ELR (cell line): Measurements from ENCODE around the gene FOXP1.

ENCODE experiments used
- DNase-seq: peaks from one replicate; pipeline ENCODE4 v3.0.0-alpha.2; 2015; ENCODE audit warnings: low read depth

Gene FOXP1

DNA sequence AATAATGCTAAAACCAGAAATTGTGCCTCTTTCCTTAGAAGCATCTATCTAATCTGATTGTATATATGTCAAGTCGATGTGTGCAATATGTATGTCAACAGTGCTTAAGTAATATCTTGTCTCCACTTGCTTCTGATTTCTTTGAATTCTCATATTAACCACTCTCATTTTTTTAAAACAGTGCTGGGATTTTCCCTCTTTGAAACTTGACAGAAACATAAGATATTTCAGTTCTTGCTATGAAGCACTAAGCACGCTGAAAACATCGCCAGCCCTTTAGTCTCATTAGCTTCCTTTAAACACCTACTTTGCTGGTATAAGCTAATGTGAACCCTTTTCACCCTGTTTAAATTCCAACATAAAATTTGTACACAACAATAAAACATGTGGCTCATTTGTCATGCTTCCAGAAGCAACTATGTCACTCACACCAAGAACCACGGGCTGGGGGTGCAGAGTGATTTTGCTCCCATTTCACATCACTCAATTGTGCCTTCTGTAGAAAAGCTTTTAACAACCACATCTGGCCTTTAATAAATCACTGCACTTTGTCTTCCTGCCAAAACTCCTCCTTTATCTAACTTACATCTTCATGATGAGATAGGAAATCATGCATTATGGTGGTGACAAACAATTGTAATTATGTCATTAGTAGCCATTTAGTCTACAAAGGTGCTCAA is 185.2 kb downstream of the FOXP1 start:
- no peak for DNase-seq

DNA sequence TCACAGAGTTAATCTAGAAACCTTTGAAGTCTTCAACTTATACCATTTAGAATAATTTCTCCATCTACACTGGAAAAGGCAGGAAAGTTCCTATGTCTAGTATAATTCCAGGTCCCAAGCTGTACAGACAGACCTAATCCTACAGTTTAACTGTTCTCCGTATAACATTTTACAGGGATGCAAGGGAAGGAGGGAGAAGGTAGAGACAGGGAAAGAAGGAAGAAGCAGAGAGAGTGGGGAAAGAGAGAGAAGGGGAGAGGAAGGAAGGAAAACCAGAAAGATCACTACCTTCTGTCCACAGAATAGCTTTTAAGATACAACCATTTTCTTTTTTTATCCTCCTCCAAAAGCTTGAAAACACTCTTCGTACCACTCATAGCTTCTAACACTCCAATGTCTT is 185.8 kb downstream of the FOXP1 start:
- DNase-seq: no peak

DNA sequence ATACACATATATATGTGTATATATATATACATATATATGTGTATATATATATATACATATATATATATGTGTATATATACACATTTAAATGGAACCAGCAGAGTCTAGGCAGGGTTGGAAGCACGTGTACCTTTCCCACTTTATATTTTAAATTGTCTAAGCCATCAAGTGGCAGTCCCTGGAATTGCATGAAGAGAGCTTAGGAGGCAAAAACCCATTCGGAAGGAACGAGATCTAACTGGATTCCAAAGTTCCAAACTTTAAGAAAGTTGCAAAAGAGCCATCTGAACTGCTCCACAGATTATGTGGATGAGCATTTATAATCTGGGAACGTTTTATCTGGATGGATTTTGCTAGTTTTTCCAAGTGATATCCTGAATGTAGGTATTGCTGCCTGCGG is 186.5 kb downstream of the FOXP1 start:
- DNase-seq: peak; percentile 58

DNA sequence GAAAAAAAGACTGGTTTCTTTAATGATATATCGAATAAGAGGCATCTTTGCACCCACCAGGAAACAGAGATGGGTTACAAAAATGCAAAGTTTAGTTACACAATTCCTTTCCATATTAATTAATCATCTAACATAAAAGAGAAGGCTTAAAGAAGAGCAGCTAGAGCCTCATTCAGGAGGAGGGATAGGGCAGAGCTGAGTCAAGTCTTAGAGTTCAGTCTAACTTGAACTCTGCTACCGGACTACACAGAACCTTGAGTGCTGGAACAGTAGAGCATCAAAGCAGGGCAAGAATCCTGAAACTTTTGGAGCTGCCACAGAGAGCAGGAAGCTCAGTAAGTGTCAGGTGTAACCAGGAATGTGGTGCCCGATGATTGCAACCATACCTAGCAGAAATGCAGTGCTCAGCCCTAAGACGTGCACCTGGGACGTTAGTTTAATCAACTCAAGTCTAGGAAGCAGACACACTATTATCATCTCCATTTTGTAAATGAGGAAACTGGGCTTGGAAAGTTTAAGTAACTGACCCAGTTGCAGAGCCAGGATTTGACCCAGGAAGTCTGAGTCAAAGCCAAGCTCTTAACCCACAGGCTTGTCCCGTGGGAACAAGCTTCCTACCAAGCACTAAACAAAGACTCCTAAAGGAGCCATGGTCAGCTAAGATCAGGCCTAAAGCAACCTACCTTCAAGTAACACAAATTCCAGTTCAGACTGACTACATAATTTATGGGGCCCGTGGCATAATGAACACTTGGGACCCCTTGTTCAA is 187.4 kb downstream of the FOXP1 start:
- peak; percentile 54 for DNase-seq

DNA sequence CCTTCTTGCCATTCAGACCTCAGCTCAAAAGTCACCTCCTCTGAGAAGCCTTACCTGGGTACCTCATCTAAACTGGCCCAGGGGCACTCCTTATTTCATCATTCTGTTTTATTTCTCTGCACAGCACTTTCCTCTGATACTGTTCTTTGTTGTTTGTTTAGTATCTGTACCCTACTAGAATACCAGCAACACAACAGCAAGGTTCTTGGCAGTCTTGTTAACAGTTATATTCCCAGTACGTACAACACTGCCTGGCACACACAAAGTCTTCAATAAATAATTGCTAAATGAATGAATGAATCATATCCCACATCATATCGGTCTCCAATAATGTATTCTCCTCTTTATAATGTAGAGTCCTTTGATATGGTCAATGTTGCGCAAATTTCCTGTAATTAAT is 188.1 kb downstream of the FOXP1 start:
- DNase-seq: no peak

DNA sequence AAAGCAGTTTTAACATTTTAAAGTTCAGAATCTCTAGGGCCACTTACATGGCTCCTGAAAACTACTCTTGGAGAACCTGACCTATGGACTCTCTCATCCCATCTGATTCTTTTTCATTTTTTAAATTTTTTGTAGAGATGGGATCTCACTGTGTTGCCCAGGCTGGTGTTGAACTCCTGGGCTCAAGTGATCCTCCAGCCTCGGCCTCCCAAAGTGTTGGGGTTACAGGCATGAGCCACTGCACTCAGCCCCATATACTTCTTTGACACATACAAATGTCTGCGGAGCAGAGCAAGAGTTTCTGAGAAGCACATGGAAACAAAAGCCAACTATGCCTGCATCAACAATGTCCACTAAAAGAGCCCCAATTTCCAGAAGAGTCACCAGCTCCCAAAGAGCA is 189.8 kb downstream of the FOXP1 start:
- no peak for DNase-seq

DNA sequence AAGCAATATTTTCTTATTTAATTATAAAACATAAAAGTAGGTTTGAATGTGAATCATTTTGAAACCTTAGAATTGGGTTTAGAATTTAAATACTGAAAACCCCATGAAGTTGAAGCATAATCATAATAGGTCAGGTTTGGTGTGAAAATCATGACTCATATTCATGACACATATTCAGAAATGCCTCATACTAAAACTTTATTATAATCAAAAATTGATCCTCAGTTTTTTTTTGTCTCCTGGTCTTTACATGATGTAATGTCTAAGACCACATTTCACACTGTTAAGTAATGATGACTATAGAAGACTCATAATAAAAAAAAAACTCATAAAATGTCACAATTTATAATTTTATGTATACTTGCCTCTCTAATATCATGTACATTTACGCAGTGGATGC is 190.4 kb downstream of the FOXP1 start:
- DNase-seq: peak; percentile 32

DNA sequence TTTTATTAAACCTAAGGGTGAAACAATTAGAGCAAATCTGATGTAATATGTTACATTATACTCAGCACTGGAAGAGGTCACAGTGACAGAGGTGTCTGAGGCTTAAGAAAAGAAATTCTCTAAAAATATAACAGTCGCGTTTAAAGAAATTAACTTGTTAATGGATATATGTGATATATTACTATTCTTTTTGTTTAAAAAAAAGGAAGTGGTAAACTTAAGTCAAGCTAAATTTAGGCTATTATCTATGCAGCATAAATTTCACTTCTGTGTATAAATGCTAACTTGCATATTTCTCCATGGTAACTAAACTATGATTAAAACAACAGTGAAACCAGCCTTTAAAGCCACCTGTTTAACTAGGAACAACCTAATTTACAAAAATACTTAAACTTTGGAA is 191.3 kb downstream of the FOXP1 start:
- DNase-seq: no peak

DNA sequence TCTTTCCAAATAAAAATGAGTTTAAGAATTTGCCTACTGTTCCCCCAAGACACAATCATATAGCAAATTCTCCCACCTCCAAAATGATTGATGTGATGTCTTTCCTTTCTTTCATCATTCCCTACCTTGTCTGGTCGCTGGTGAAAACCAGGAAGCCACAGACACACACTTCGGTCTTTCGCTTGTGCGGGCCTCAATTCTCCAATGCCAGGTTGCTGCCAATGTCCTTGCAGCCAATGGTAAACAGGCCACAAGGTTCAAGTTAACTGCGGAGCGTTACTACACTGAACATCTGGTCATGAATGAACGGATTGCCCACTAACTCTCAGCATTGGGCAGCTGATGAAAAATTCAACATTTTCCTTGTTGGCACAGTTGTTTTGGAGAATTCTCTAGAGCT is 192.2 kb downstream of the FOXP1 start:
- no peak for DNase-seq

DNA sequence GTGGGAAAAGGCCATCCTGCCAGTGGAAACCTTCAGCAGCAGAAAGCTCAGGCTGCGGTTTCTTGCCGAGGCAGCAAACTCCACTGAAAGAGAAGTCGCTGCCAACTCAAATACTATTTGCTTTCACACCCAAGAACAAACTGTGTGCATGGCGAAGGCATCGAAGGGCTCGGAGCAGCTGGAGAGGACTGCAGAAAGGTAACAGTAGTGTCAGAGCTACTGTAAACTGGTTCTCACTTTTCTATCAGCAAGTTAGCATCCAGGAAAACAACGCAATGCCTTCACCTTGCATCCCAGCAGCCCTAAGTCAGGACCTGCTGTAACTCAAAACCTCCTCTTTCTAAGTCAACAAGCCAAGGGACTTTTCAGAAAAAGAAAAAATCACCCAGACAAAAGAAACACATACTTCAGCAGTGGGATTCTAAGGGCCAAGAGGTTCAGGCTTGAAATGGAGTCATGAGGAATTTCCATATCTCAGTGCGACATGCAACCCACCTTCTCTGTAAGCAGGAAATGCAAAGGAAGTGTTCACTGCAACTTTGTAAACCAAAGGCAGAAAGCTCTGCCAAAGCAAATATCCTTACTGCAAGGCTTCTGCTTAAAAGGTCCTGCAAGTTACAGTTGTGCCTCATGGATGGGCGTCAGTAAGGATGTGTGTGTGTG is 193.5 kb downstream of the FOXP1 start:
- DNase-seq: no peak

DNA sequence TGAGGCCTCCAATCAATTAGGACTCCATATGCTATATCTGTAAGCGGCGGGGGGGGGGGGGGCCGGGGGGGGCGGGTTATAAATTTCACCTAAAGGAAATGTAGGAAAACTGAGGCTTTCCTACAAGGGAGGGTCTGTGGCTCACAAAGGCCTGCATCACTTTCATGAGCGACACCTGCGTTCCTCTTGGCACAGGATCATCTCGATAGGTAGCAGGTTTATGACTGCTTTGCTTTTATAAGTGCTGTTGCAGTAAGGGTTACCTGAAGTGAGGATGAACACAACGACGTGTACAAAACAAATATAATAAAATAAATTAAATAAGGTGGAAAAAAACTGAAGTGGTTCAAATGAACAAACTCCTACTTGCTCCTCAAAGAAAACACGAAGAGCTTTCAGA is 194.3 kb downstream of the FOXP1 start:
- DNase-seq: no peak

DNA sequence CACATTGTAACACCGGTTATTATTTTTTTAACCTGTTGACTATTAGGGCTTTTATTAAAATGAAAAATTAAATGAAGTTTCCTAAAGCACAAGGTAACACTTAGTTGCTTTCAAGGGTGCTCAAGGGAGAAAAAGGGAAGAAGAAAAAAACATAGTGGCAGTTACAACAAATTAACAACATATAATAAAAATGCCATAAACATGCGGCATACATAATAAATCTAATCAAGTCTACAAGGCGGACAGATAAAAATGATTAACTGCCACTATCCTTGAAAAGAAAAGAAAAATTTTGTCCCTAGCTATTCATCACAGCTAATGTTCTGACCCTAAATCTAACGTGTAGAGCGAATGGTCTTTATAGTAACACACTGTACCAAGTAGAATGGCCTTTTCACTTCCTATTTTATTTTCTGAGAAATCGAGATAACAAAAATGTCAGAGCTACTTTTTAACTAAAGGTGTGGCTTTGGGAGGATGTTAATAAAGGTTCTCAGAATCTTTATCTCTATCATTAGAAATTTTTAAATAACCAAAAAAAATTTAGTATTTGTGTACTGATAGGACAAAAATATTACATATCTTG is 194.9 kb downstream of the FOXP1 start:
- no peak for DNase-seq

DNA sequence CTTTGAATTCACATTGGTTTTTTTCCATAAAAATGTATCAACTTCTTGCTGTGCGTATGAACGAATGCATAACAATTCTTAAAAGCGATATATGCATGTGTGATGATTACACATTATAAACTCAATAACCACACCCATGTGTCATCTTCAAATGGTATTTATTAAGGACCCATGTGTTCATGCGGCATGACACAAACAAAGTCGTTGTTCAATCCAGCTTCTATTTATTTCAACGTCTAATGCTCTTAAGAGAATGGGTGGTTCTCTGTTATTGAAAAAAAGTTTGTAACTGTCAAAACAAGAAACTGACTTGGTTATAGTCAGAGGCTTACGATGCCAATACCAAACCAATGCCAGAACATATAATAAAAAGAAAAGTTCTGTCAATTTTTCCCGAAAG is 195.9 kb downstream of the FOXP1 start:
- DNase-seq: no peak

DNA sequence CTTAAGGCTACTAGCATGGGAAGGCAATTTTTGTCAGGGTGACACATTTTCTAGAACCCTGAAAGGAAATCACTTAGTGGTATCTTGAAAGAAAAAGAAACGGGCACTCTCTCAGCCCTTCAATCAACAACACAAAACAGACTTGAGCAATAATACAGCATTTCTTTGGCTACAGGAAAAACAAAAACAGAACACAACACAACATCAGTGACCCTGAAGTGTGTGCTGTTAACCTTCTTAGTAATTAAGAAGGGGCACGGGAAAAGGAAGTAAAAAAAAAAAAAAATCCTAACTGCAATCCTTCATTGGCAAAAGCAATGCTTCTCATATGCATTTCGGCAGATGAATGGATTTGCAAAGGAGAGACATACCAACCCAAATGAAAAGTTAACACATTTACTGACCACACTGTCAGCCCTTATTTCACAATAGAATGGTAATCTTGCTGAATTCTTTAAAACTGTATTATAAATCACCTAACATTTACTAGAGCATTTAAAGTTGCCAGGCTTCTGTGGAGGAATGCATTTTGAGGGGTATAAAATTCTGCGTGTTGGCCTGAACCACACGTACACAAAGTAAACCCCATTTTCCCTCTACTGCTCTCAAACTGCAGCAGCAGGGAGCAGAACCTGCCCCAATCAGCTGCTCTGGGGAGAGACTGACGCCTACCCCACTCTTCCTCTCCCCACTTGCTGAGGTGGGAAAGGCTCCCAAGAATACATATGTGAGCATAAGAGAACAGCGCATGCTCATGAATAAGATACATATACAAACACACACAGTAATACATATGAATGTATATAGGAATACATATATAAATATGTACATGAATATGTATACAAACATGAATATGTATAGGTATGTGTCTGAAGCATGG is 198.5 kb downstream of the FOXP1 start:
- DNase-seq: no peak

DNA sequence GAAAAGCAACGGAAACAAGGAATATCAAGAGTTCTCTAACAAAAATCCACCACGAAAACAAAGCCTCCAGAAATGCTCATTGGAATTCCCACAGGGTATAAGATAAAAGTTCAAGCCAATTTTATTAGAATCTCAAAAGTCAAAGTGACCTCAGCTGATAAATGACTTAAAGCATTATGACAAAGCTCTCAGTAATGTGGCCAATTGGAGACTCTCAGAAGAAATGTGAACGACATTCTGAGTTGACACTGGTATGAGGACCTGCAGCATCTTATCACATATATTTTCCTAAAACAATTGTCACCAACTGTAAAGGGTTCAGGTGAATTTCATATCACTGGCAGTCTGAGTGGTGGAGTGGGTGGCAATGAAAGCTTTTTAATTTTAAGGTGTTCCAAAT is 199.1 kb downstream of the FOXP1 start:
- DNase-seq: peak; percentile 11

DNA sequence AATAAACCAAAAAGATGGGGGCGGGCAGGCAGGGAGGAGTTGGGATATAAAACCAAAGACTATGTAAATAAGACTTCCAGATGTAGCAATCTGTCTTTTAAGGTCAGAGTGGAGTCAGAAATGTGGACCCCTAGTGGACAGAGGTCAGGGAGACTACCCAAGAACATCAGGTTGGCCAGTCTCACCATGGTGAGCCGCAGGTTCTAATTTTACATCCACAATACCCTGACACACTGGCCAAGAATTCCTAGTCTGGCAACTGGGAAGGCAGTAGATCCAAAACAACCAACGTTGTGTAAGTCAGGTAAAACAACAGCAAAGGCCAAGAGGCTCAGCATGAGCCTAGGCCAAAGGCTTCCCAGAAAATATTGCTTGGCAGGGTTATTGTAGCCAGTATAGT is 203.4 kb downstream of the FOXP1 start:
- peak; percentile 13 for DNase-seq

DNA sequence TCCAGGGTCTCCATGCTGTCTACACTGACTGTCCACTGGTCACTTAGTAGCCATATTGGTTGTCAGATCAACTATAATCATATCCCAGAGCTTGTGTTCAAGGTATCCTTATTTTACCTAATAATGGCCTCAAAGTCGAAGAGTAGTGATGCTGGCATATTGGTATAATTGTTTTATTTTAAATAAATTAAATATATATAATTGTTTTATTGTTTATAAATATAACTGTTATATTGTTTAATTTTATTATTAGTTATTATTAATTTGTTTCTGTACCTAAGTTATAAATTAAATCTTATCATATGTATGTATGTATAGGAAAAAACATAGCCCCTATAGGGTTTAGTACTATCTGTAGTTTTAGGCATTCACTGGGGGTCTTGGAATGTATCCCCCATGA is 205.0 kb downstream of the FOXP1 start:
- no peak for DNase-seq

DNA sequence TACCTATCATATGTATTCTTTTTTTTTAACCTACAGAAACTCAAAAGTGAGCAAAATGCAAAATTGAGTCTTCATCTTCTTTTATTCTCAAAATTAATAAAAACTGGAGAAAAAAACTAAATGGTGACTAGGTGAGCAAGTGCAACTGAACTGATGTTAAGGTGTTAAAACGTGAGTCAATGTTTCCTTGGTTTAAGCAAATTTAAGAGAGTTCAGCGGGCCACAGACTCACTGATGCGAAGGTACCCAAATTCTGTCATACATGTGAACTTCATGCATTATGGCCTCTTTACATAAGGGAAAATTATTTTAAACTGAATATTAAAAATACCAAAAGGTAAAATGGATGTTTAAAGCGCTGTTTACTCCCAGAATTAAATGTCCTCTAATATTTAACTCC is 206.6 kb downstream of the FOXP1 start:
- DNase-seq: no peak

DNA sequence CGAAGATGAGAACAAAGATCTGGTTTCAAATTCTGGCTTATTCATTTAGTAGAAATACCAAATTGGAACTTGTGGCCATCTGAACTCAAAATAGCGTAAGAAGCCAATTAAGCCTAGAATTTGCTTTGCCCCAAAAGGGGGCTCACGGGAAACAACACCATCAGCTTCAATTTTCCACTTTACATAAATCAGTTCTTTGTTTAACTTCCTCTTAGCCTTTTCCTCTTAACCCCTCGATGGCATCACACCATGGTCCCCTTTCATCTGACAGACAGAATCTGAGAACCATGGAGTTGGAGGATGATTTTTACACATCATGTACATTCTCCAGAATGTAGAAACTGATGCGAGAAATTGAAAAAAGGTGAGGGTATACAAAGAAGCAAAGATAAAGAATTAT is 207.0 kb downstream of the FOXP1 start:
- DNase-seq: no peak

DNA sequence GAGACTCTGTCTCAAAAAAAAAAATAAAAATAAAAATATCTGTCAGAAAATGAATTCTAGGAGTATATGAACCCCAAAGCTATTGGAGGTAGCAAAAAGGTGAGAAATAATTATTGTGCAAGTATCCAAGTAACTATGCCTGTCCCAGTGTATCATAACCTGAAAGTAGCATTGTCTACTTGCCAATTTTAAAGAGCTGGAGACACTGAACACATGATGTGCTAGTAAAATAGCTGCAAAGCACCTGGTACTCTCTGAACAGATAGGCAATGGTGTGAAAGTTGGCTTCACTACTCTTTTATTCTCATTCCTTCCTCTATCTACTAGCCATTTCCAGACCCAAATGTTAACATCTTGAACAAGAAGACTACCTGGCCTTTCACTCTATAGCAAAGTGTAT is 208.9 kb downstream of the FOXP1 start:
- DNase-seq: no peak

DNA sequence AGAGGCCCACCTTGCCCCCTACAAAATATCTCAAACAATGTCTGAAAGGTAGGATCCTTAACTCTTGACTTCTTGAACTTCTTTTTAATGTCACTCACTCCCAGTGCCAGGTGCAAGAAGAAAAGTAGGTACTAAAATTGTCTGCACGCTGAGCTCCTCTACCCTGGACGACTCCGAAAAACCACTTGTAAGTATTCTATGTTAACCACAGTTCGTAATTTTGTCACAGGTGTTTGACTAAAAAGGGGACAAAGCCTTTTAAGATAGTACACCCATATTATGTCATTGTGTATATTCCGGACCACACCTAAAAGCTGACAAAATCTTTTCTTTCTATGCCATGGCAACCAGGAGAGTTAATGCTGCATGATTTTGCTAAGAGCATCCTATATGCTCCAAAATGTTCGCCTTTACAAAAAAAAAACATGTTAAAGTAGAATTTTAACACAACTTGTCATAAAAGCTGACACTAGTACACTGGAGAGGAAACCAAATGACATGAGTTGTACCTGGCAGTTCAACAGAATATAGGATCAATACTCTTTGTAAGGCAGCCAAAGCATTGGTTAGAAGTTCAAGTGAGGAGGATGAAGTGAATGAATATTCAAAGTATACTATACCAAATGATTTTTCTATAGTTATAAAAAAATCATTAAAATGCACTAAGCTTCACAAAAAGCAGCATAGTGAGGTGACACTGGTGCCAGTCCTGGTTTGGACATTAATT is 210.5 kb downstream of the FOXP1 start:
- DNase-seq: no peak
